ENCODE measurements around the gene RYR3.

RYR3 gene

GRCh38 chr15:33742306-33742705, 431.5 kb downstream of the RYR3 start:
- H3K36me3 ChIP-seq (ENCODE audit: control insufficient read depth in 1 of 2, insufficient read depth in 2 of 2, low read length in 2 of 2): no peaks in the 10 kb centered on the region
- no peaks in the 10 kb centered on the region for H3K27me3 ChIP-seq (ENCODE audit: low read depth, low read length)
- no peaks in the 10 kb centered on the region for H3K4me1 ChIP-seq (ENCODE audit: control insufficient read depth in 1 of 2, insufficient read depth in 2 of 2, low read length in 2 of 2)
- H3K9me3 ChIP-seq (ENCODE audit: control insufficient read depth in 1 of 2, low read length in 2 of 2): no peaks in the 10 kb centered on the region
- no peak overlapping the region for H3K27ac ChIP-seq (ENCODE audit: low read length)
- no peak overlapping the region for H3K4me3 ChIP-seq (ENCODE audit: low read depth in 1 of 2, low read length in 2 of 2)

DNA sequence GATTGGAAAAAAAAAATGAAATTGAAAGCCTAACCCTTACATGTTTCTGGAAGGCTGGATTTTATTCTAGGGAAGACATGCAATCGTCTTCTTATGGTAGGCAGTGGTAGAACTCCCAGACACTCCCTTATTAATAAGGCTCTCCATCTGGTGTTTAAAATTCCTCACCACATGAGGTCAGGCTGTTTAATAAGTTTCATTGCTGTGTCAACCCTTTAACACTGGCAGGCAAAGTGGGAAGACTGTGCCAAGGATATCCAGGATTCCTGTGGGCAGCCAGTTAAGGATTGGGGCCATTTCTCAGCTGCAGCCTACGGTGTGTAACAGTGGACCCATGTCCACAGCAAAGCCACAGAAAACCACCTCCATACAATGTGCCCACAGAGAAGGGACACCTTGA, 432.0 kb downstream of the RYR3 start:
- Histone ChIP-seq H3K9me3 (ENCODE audit: control insufficient read depth in 1 of 2, low read length in 2 of 2) (no peaks in the 10 kb centered on the region), H3K4me3 (ENCODE audit: low read depth in 1 of 2, low read length in 2 of 2) (no peak overlapping the region), H3K4me1 (ENCODE audit: control insufficient read depth in 1 of 2, insufficient read depth in 2 of 2, low read length in 2 of 2) (no peaks in the 10 kb centered on the region), H3K36me3 (ENCODE audit: control insufficient read depth in 1 of 2, insufficient read depth in 2 of 2, low read length in 2 of 2) (peaks cover 0 to 1% of the 10 kb centered on the region in 2 donors), H3K27ac (ENCODE audit: low read length) (no peak overlapping the region), H3K27me3 (ENCODE audit: low read depth, low read length) (no peaks in the 10 kb centered on the region)

DNA sequence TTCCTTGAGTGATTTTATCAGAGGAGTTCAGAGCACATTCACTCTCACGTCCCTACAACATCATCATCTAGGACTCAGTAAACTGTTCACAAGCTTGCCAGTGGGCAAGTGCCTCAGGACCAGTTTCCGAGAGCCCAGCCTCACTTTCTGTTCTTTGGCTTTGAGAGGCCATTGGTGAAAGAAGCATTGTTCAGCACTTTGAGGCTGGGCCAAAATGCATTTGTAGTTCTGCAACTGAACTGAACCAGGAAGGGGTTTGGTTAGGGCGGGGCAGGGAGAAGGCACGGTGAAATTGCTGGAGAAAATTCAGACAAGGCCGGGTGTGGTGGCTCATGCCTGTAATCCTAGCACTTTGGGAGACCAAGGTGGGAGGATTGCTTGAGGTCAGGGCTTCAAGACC, 435.4 kb downstream of the RYR3 start:
- Histone ChIP-seq H3K36me3 (ENCODE audit: control insufficient read depth in 1 of 2, insufficient read depth in 2 of 2, low read length in 2 of 2) (peaks cover 0 to 11% of the 10 kb centered on the region in 2 donors), H3K4me1 (ENCODE audit: control insufficient read depth in 1 of 2, insufficient read depth in 2 of 2, low read length in 2 of 2) (no peaks in the 10 kb centered on the region), H3K27ac (ENCODE audit: low read length) (no peak overlapping the region), H3K27me3 (ENCODE audit: low read depth, low read length) (no peaks in the 10 kb centered on the region), H3K4me3 (ENCODE audit: low read depth in 1 of 2, low read length in 2 of 2) (no peak overlapping the region), H3K9me3 (ENCODE audit: control insufficient read depth in 1 of 2, low read length in 2 of 2) (no peaks in the 10 kb centered on the region)

- H3K27me3 ChIP-seq (ENCODE audit: low read depth, low read length): no peaks in the 10 kb centered on the region
- peaks cover 0 to 11% of the 10 kb centered on the region in 2 donors for H3K36me3 ChIP-seq (ENCODE audit: control insufficient read depth in 1 of 2, insufficient read depth in 2 of 2, low read length in 2 of 2)
- no peaks in the 10 kb centered on the region for H3K4me1 ChIP-seq (ENCODE audit: control insufficient read depth in 1 of 2, insufficient read depth in 2 of 2, low read length in 2 of 2)
- H3K4me3 ChIP-seq (ENCODE audit: low read depth in 1 of 2, low read length in 2 of 2): no peak overlapping the region
- no peak overlapping the region for H3K27ac ChIP-seq (ENCODE audit: low read length)
- no peaks in the 10 kb centered on the region for H3K9me3 ChIP-seq (ENCODE audit: control insufficient read depth in 1 of 2, low read length in 2 of 2)
These were observed 442.2 kb downstream of the RYR3 start for GRCh38 chr15:33753012-33753411.

DNA sequence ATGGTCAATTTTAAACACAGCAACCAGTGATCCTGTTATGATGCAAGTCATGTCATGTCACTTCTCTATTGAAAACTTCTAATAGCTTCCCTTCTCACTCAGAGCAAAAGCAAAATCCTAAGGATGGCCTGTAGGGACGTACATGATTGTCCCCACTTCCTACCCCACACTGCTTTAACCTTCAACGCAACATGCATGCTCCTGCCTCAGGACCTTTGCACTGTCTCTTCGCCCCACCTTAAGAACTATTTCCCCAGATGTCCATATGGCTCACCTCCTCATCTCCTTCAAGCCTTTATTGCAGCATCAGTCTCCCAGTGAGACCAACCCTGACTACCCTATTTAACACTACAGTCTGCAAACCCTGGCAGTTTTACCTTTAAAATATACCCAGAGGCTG, 443.5 kb downstream of the RYR3 start:
- no peak overlapping the region for H3K4me3 ChIP-seq (ENCODE audit: low read depth in 1 of 2, low read length in 2 of 2)
- H3K36me3 ChIP-seq (ENCODE audit: control insufficient read depth in 1 of 2, insufficient read depth in 2 of 2, low read length in 2 of 2): peaks cover 0 to 3% of the 10 kb centered on the region in 2 donors
- no peaks in the 10 kb centered on the region for H3K4me1 ChIP-seq (ENCODE audit: control insufficient read depth in 1 of 2, insufficient read depth in 2 of 2, low read length in 2 of 2)
- no peaks in the 10 kb centered on the region for H3K27me3 ChIP-seq (ENCODE audit: low read depth, low read length)
- H3K27ac ChIP-seq (ENCODE audit: low read length): no peak overlapping the region
- H3K9me3 ChIP-seq (ENCODE audit: control insufficient read depth in 1 of 2, low read length in 2 of 2): no peaks in the 10 kb centered on the region

- no peaks in the 10 kb centered on the region for H3K27me3 ChIP-seq (ENCODE audit: low read depth, low read length)
- H3K4me1 ChIP-seq (ENCODE audit: control insufficient read depth in 1 of 2, insufficient read depth in 2 of 2, low read length in 2 of 2): no peaks in the 10 kb centered on the region
- peaks cover 0 to 3% of the 10 kb centered on the region in 2 donors for H3K36me3 ChIP-seq (ENCODE audit: control insufficient read depth in 1 of 2, insufficient read depth in 2 of 2, low read length in 2 of 2)
- no peaks in the 10 kb centered on the region for H3K9me3 ChIP-seq (ENCODE audit: control insufficient read depth in 1 of 2, low read length in 2 of 2)
- H3K4me3 ChIP-seq (ENCODE audit: low read depth in 1 of 2, low read length in 2 of 2): no peak overlapping the region
- no peak overlapping the region for H3K27ac ChIP-seq (ENCODE audit: low read length)
These were observed 446.2 kb downstream of the RYR3 start for GRCh38 chr15:33756961-33757360.

DNA sequence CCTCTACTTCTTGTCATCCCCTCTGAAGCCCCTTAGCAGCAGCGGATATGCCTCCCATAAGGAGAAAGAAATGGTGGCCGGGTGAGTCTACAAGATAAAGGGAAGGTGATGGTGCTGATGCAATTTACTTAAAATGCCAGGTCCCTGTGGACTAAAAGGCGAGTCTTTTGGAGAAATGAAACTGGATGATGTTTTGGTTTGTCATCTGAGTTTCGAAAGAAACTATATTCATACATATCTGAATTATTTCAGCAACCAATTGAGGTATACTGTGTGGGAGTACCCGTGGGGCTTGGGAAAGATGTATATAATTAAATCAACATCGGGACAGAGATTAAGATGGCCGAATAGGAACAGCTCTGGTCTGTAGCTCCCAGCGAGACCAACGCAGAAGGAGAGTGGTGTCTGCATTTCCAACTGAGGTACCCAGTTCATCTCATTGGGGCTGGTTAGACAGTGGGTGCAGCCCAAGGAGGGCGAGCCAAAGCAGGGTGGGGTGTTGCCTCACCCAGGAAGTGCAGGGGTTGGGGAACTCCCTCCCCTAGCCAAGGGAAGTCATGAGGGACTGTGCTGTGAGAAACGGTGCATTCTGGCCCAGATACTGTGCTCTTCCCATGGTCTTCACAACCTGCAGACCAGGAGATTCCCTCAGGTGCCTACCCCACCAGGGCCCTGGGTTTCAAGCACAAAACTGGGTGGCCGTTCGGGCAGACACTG, 446.9 kb downstream of the RYR3 start:
- Histone ChIP-seq H3K4me1 (ENCODE audit: control insufficient read depth in 1 of 2, insufficient read depth in 2 of 2, low read length in 2 of 2) (no peaks in the 10 kb centered on the region), H3K27ac (ENCODE audit: low read length) (no peak overlapping the region), H3K36me3 (ENCODE audit: control insufficient read depth in 1 of 2, insufficient read depth in 2 of 2, low read length in 2 of 2) (peaks cover 0 to 3% of the 10 kb centered on the region in 2 donors), H3K9me3 (ENCODE audit: control insufficient read depth in 1 of 2, low read length in 2 of 2) (no peaks in the 10 kb centered on the region), H3K4me3 (ENCODE audit: low read depth in 1 of 2, low read length in 2 of 2) (no peak overlapping the region), H3K27me3 (ENCODE audit: low read depth, low read length) (no peaks in the 10 kb centered on the region)

DNA sequence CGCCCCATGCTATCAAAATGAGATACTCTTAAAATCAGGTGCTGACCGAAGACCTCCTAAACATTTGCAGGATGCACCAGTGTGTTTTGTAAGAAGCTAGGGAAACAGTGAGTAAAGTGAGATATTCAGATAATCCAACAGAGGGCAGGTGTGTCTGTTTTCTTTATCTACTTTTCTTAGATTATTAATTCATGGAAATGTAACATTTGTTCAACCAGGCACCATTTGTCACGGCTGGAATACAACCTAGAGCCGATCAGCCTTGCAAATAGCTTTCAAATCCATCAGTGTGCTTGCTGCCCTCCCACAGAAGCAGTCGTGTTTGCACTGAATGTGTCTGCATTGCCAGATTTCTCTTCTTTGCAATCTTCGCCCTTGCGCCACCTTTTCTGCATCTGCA, 455.6 kb downstream of the RYR3 start:
- no peak overlapping the region for H3K4me3 ChIP-seq (ENCODE audit: low read depth in 1 of 2, low read length in 2 of 2)
- no peaks in the 10 kb centered on the region for H3K4me1 ChIP-seq (ENCODE audit: control insufficient read depth in 1 of 2, insufficient read depth in 2 of 2, low read length in 2 of 2)
- no peaks in the 10 kb centered on the region for H3K36me3 ChIP-seq (ENCODE audit: control insufficient read depth in 1 of 2, insufficient read depth in 2 of 2, low read length in 2 of 2)
- no peaks in the 10 kb centered on the region for H3K27me3 ChIP-seq (ENCODE audit: low read depth, low read length)
- H3K27ac ChIP-seq (ENCODE audit: low read length): no peak overlapping the region
- no peaks in the 10 kb centered on the region for H3K9me3 ChIP-seq (ENCODE audit: control insufficient read depth in 1 of 2, low read length in 2 of 2)

- H3K36me3 ChIP-seq (ENCODE audit: control insufficient read depth in 1 of 2, insufficient read depth in 2 of 2, low read length in 2 of 2): peaks cover 0 to 1% of the 10 kb centered on the region in 2 donors
- no peaks in the 10 kb centered on the region for H3K27me3 ChIP-seq (ENCODE audit: low read depth, low read length)
- H3K4me3 ChIP-seq (ENCODE audit: low read depth in 1 of 2, low read length in 2 of 2): no peak overlapping the region
- no peak overlapping the region for H3K27ac ChIP-seq (ENCODE audit: low read length)
- no peaks in the 10 kb centered on the region for H3K9me3 ChIP-seq (ENCODE audit: control insufficient read depth in 1 of 2, low read length in 2 of 2)
- no peaks in the 10 kb centered on the region for H3K4me1 ChIP-seq (ENCODE audit: control insufficient read depth in 1 of 2, insufficient read depth in 2 of 2, low read length in 2 of 2)
These were observed 458.0 kb downstream of the RYR3 start for GRCh38 chr15:33768670-33769190.

DNA sequence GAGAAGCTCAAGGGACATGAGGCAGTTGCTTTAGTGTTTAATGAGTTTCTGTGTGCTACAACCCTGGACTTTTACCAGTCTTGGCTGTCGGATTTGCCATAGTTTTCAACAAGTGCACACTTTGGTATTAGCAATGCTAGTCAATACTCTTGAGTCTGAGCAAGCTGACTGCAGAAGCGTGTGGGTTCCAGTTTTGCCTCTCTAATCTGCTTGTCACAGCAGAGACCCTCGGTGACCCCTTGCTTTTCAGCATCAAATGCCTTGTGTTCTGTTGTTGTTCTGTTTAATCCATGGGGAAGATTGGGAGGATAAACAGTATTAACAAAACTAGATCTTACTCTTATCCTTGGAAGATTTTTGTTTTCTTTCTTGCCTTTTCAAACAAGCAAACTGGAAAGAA, 463.2 kb downstream of the RYR3 start:
- Histone ChIP-seq H3K4me3 (ENCODE audit: low read depth in 1 of 2, low read length in 2 of 2) (no peak overlapping the region), H3K27ac (ENCODE audit: low read length) (no peak overlapping the region), H3K9me3 (ENCODE audit: control insufficient read depth in 1 of 2, low read length in 2 of 2) (no peaks in the 10 kb centered on the region), H3K4me1 (ENCODE audit: control insufficient read depth in 1 of 2, insufficient read depth in 2 of 2, low read length in 2 of 2) (no peaks in the 10 kb centered on the region), H3K36me3 (ENCODE audit: control insufficient read depth in 1 of 2, insufficient read depth in 2 of 2, low read length in 2 of 2) (peaks cover 0 to 4% of the 10 kb centered on the region in 2 donors), H3K27me3 (ENCODE audit: low read depth, low read length) (no peaks in the 10 kb centered on the region)

DNA sequence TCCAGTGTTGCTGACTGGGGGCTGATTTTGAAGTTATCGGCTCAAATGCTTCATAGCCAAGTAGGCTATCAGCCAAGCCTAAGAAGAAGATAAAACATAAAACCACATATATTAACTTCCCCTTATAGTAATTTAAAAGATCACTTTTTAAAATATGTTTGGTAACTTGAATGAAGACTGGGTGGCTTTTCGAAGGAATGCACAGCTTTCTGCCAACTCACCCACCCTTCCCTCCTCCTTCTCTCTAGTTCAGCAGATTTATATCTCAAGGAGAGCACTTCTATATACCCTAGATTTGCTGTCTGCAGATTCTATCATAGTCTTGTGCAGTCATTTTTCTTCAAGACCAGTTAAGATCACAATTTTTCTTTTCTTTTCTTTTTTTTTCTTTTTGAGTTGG, 468.1 kb downstream of the RYR3 start:
- Histone ChIP-seq H3K27ac (ENCODE audit: low read length) (no peak overlapping the region), H3K9me3 (ENCODE audit: control insufficient read depth in 1 of 2, low read length in 2 of 2) (no peaks in the 10 kb centered on the region), H3K4me1 (ENCODE audit: control insufficient read depth in 1 of 2, insufficient read depth in 2 of 2, low read length in 2 of 2) (no peaks in the 10 kb centered on the region), H3K36me3 (ENCODE audit: control insufficient read depth in 1 of 2, insufficient read depth in 2 of 2, low read length in 2 of 2) (peaks cover 0 to 2% of the 10 kb centered on the region in 2 donors), H3K4me3 (ENCODE audit: low read depth in 1 of 2, low read length in 2 of 2) (no peak overlapping the region), H3K27me3 (ENCODE audit: low read depth, low read length) (no peaks in the 10 kb centered on the region)

Measured in muscle layer of duodenum (tissue), 2 donors.